ENCODE results near the gene GRN. TPM values are rescaled to one million over a fixed set of nuclear protein-coding genes. Genes with fewer than 3 reads are reported as not detected.
"Not testable (repeated sequence)": the region's sequence is repeated elsewhere in the genome, so short reads cannot be mapped to it uniquely, and the experiment has no call there.

GRN gene
- total RNA-seq, 4 donors from 2014 or later = 546 to 1,119 (median 694) TPM

GRCh38 chr17:44389281-44389680 lies 44.2 kb downstream of the GRN start, which contains the start of gene ITGA2B:
ITGA2B (minus strand) TSS chr17:44389649; CDS start chr17:44389473, 176 bp downstream.
- in situ Hi-C loops (cut with MboI; ENCODE audit: low pct_ligation_motif_present in 1 of 4, low pct_unique_long_range_greater_than_20kb in 1 of 4, low sequenced_read_pairs in 3 of 4) = loop anchor here in 1 of 4 donors (25.0 kb wide), 1 partner anchor 123 kb away; the partner anchor contains the start of gene GPATCH8
- H3K9me3 ChIP-seq = no peaks in the 10 kb centered on the region
- H3K36me3 ChIP-seq = no peaks in the 10 kb centered on the region
- H3K4me3 ChIP-seq = no peak within 1 kb of the TSS
- intact Hi-C loops (cut with DNase I; ENCODE audit: low total_unique reads) = no loop called here
- H3K4me1 ChIP-seq = peaks cover 3 to 18% (median 15%) of the 10 kb centered on the region in 4 donors
- no peak within 1 kb of the TSS for H3K27ac ChIP-seq
- no peak for DNase-seq
- TF ChIP-seq CTCF (IDR thresholded peaks at IDR 0.05) (no peak), EP300 (IDR thresholded peaks at IDR 0.05; ENCODE audit: low read depth) (no peak), POLR2AphosphoS5 (IDR thresholded peaks at IDR 0.05) (no peak), POLR2A (IDR thresholded peaks at IDR 0.05) (no peak)
- WGBS, 2 donors (ENCODE audit: low coverage in 1 of 2) = 13% methylated on average over 1 of the region's 1 CpG; no CpG with 5 or more reads in 1 of the 2 donors
- H3K27me3 ChIP-seq = peaks cover 21% of the 10 kb centered on the region

GRCh38 chr17:44389723-44390202 lies 44.7 kb downstream of the GRN start:
- intact Hi-C loops (cut with DNase I; ENCODE audit: low total_unique reads) = no loop called here
- H3K36me3 ChIP-seq = no peaks in the 10 kb centered on the region
- 81 to 100% methylated on average over 1 to 6 of the region's 6 CpGs for WGBS, 2 donors (ENCODE audit: low coverage in 1 of 2)

GRCh38 chr17:44390250-44390870 lies 45.3 kb downstream of the GRN start:
- H3K4me1 ChIP-seq = peaks cover 3 to 7% (median 7%) of the 10 kb centered on the region in 4 donors
- TF ChIP-seq EP300 (IDR thresholded peaks at IDR 0.05; ENCODE audit: low read depth) (no peak), CTCF (IDR thresholded peaks at IDR 0.05) (no peak), POLR2AphosphoS5 (IDR thresholded peaks at IDR 0.05) (no peak), POLR2A (IDR thresholded peaks at IDR 0.05) (no peak)
- WGBS, 2 donors (ENCODE audit: low coverage in 1 of 2) = 75 to 80% methylated on average over 7 to 10 of the region's 10 CpGs
- H3K27me3 ChIP-seq = peaks cover 10% of the 10 kb centered on the region
- in situ Hi-C loops (cut with MboI; ENCODE audit: low pct_ligation_motif_present in 1 of 4, low pct_unique_long_range_greater_than_20kb in 1 of 4, low sequenced_read_pairs in 3 of 4) (loop anchor here in 1 of 4 donors (25.0 kb wide), 1 partner anchor 122 kb away; the partner anchor contains the start of gene GPATCH8), intact Hi-C loops (cut with DNase I; ENCODE audit: low total_unique reads) (no loop called here)
- H3K4me3 ChIP-seq = no peak overlapping the region
- H3K9me3 ChIP-seq = no peaks in the 10 kb centered on the region
- H3K27ac ChIP-seq = no peak overlapping the region
- H3K36me3 ChIP-seq = no peaks in the 10 kb centered on the region
- no peak for DNase-seq

More at GRCh38 chr17:44389723-44390202, 44.7 kb downstream of the GRN start:
- Histone ChIP-seq H3K4me3 (no peak overlapping the region), H3K9me3 (no peaks in the 10 kb centered on the region), H3K27ac (no peak overlapping the region), H3K27me3 (peaks cover 16% of the 10 kb centered on the region), H3K4me1 (peaks cover 3 to 13% (median 12%) of the 10 kb centered on the region in 4 donors)
- no peak for DNase-seq
- in situ Hi-C loops (cut with MboI; ENCODE audit: low pct_ligation_motif_present in 1 of 4, low pct_unique_long_range_greater_than_20kb in 1 of 4, low sequenced_read_pairs in 3 of 4) = loop anchor here in 1 of 4 donors (25.0 kb wide), 1 partner anchor 123 kb away; the partner anchor contains the start of gene GPATCH8
- TF ChIP-seq EP300 (IDR thresholded peaks at IDR 0.05; ENCODE audit: low read depth) = no peak

- H3K4me1 ChIP-seq; intact Hi-C loops (cut with DNase I; ENCODE audit: low total_unique reads); H3K27ac ChIP-seq; H3K4me3 ChIP-seq; H3K9me3 ChIP-seq; DNase-seq; H3K36me3 ChIP-seq; H3K27me3 ChIP-seq: not testable (repeated sequence)
- in situ Hi-C loops (cut with MboI; ENCODE audit: low pct_ligation_motif_present in 1 of 4, low pct_unique_long_range_greater_than_20kb in 1 of 4, low sequenced_read_pairs in 3 of 4) = loop anchor here in 1 of 4 donors (25.0 kb wide), 1 partner anchor 118 kb away; the partner anchor contains the start of gene GPATCH8
- WGBS, 2 donors (ENCODE audit: low coverage in 1 of 2) = 94% methylated on average over 9 of the region's 9 CpGs; no CpG with 5 or more reads in 1 of the 2 donors
These were observed 49.0 kb downstream of the GRN start for GRCh38 chr17:44394112-44394511.

- Histone ChIP-seq H3K4me3 (no peak overlapping the region), H3K27ac (no peak overlapping the region), H3K9me3 (no peaks in the 10 kb centered on the region), H3K27me3 (no peaks in the 10 kb centered on the region), H3K4me1 (no peaks in the 10 kb centered on the region), H3K36me3 (peaks cover 0 to 9% (median 0%) of the 10 kb centered on the region in 4 donors)
- DNase-seq = no peak
- WGBS, 2 donors (ENCODE audit: low coverage in 1 of 2) = 83 to 95% methylated on average over 2 of the region's 2 CpGs
- TF ChIP-seq POLR2AphosphoS5 (IDR thresholded peaks at IDR 0.05) (no peak), EP300 (IDR thresholded peaks at IDR 0.05; ENCODE audit: low read depth) (no peak), CTCF (IDR thresholded peaks at IDR 0.05) (no peak), POLR2A (IDR thresholded peaks at IDR 0.05) (no peak)
- intact Hi-C loops (cut with DNase I; ENCODE audit: low total_unique reads) = no loop called here
- in situ Hi-C loops (cut with MboI; ENCODE audit: low pct_ligation_motif_present in 1 of 4, low pct_unique_long_range_greater_than_20kb in 1 of 4, low sequenced_read_pairs in 3 of 4) = loop anchor here in 1 of 4 donors (25.0 kb wide), 1 partner anchor 117 kb away; the partner anchor contains the start of gene GPATCH8
These were observed 49.7 kb downstream of the GRN start for GRCh38 chr17:44394833-44395232.
